ENCODE data around the gene RAPGEFL1. TPM values are rescaled to one million over a fixed set of nuclear protein-coding genes. Genes with fewer than 3 reads are reported as not detected.

Gene RAPGEFL1
- total RNA-seq, 1 donor from 2014 or later: 7.0 TPM

GRCh38 chr17:40218740-40219593, 41.7 kb downstream of the RAPGEFL1 start, which contains the start of gene WIPF2:
Gene WIPF2 (plus strand): TSS chr17:40219304. CDS start chr17:40256460, 37,156 bp downstream.
- Histone ChIP-seq H3K27me3 (ENCODE audit: insufficient read depth, low read length) (no peaks in the 10 kb centered on the region), H2AFZ (ENCODE audit: low read depth, low read length) (peak within 1 kb of the TSS; percentile 83), H3K9ac (ENCODE audit: low read length) (peak within 1 kb of the TSS; percentile 93), H3K4me1 (ENCODE audit: insufficient read depth, low read length) (peaks cover 5% of the 10 kb centered on the region), H3K79me2 (ENCODE audit: insufficient read depth, low read length) (peaks cover 31% of the 10 kb centered on the region), H3K4me2 (ENCODE audit: low read length) (peak within 1 kb of the TSS; percentile 99), H3K36me3 (ENCODE audit: insufficient read depth, low read length) (no peaks in the 10 kb centered on the region), H3K4me3 (ENCODE audit: insufficient read depth, low read depth, low read length) (peak within 1 kb of the TSS; percentile 99), H3K27ac (ENCODE audit: low read depth, low read length) (peak within 1 kb of the TSS; percentile 90), H3K9me3 (ENCODE audit: insufficient read depth, low read depth, low read length) (no peaks in the 10 kb centered on the region), H4K20me1 (ENCODE audit: insufficient read depth, low read length) (peaks cover 11% of the 10 kb centered on the region)
- Mint-ChIP-seq H3K27me3 (ENCODE audit: low read depth, unreplicated experiment) (no peaks in the 10 kb centered on the region), H3K27ac (ENCODE audit: unreplicated experiment) (peak within 1 kb of the TSS; percentile 99), H3K4me1 (ENCODE audit: low read depth, unreplicated experiment) (peaks cover 5% of the 10 kb centered on the region), H3K9me3 (ENCODE audit: unreplicated experiment) (no peaks in the 10 kb centered on the region), H3K4me3 (ENCODE audit: unreplicated experiment) (peak within 1 kb of the TSS; percentile 92), H3K36me3 (ENCODE audit: low read depth, unreplicated experiment) (no peaks in the 10 kb centered on the region)
- peak; percentile 86 for DNase-seq (ENCODE audit: low read depth)
- no peak for FAIRE-seq
- TF ChIP-seq CTCF (IDR thresholded peaks at IDR 0.05; ENCODE audit: insufficient read depth, low read depth, low read length) (peak; percentile 37), EZH2 (IDR thresholded peaks at IDR 0.05; ENCODE audit: insufficient read depth, low read length) (no peak)

GRCh38 chr17:40219594-40220338, 42.5 kb downstream of the RAPGEFL1 start:
- H3K27me3 ChIP-seq (ENCODE audit: insufficient read depth, low read length): no peaks in the 10 kb centered on the region
- Mint-ChIP-seq H3K36me3 (ENCODE audit: low read depth, unreplicated experiment) (no peaks in the 10 kb centered on the region), H3K27ac (ENCODE audit: unreplicated experiment) (peak overlapping the region; percentile 89), H3K4me3 (ENCODE audit: unreplicated experiment) (peak overlapping the region; percentile 92), H3K27me3 (ENCODE audit: low read depth, unreplicated experiment) (no peaks in the 10 kb centered on the region), H3K4me1 (ENCODE audit: low read depth, unreplicated experiment) (peaks cover 9% of the 10 kb centered on the region), H3K9me3 (ENCODE audit: unreplicated experiment) (no peaks in the 10 kb centered on the region)
- H3K4me1 ChIP-seq (ENCODE audit: insufficient read depth, low read length): peaks cover 10% of the 10 kb centered on the region
- no peak for TF ChIP-seq EZH2 (IDR thresholded peaks at IDR 0.05; ENCODE audit: insufficient read depth, low read length)
- H3K27ac ChIP-seq (ENCODE audit: low read depth, low read length): peak overlapping the region; percentile 59
- H2AFZ ChIP-seq (ENCODE audit: low read depth, low read length): peak overlapping the region; percentile 83
- H3K9ac ChIP-seq (ENCODE audit: low read length): peak overlapping the region; percentile 93
- H3K79me2 ChIP-seq (ENCODE audit: insufficient read depth, low read length): peaks cover 35% of the 10 kb centered on the region
- H3K4me2 ChIP-seq (ENCODE audit: low read length): peak overlapping the region; percentile 99
- FAIRE-seq: no peak
- H3K4me3 ChIP-seq (ENCODE audit: insufficient read depth, low read depth, low read length): peak overlapping the region; percentile 99
- H4K20me1 ChIP-seq (ENCODE audit: insufficient read depth, low read length): peaks cover 16% of the 10 kb centered on the region
- H3K9me3 ChIP-seq (ENCODE audit: insufficient read depth, low read depth, low read length): no peaks in the 10 kb centered on the region
- no peaks in the 10 kb centered on the region for H3K36me3 ChIP-seq (ENCODE audit: insufficient read depth, low read length)
- DNase-seq (ENCODE audit: low read depth): peak; percentile 55

All from astrocyte (in vitro differentiated cells and primary cell).